Loucy (cell line): Measurements from ENCODE around the gene PAX2.

Experiments
- H2AFZ ChIP-seq: fragments of 200-600 bp; sonication (generic); 2 replicates; pipeline ENCODE4 v1.6.0; 2016; ENCODE audit warnings: antibody characterized with exemption, mild to moderate bottlenecking, low read length, moderate library complexity
- H3F3A ChIP-seq: fragments of 200-600 bp; 2 replicates; pipeline ENCODE4 v1.6.0; 2016; ENCODE audit warnings: antibody characterized with exemption, low read depth, mild to moderate bottlenecking
- H3K27me3 ChIP-seq: fragments of 200-600 bp; sonication (generic); 2 replicates; pipeline ENCODE4 v1.6.1; 2014; ENCODE audit warnings: low read length, mild to moderate bottlenecking; ENCODE audit not compliant: insufficient read depth, poor library complexity, severe bottlenecking
- H3K36me3 ChIP-seq: fragments of 200-600 bp; sonication (generic); 2 replicates; pipeline ENCODE4 v1.6.1; 2016; ENCODE audit warnings: low read length; ENCODE audit not compliant: insufficient read depth
- H3K4me1 ChIP-seq: fragments of 200-600 bp; sonication (generic); 2 replicates; pipeline ENCODE4 v1.5.1; 2014; ENCODE audit warnings: low read length, mild to moderate bottlenecking; ENCODE audit not compliant: insufficient read depth, poor library complexity, severe bottlenecking
- H3K4me2 ChIP-seq: fragments of 200-600 bp; sonication (generic); 2 replicates; pipeline ENCODE4 v1.6.0; 2014; ENCODE audit warnings: antibody characterized with exemption, low read length, low read depth, mild to moderate bottlenecking; ENCODE audit not compliant: poor library complexity, severe bottlenecking
- H3K4me3 ChIP-seq: fragments of 200-600 bp; sonication (generic); 2 replicates; pipeline ENCODE4 v1.5.1; 2014; ENCODE audit warnings: low read length, mild to moderate bottlenecking, mixed read lengths; ENCODE audit not compliant: poor library complexity, severe bottlenecking
- H3K79me2 ChIP-seq: fragments of 200-600 bp; sonication (generic); 2 replicates; pipeline ENCODE4 v1.6.1; 2014; ENCODE audit warnings: low read length; ENCODE audit not compliant: insufficient read depth
- H3K9ac ChIP-seq: fragments of 200-600 bp; sonication (generic); 2 replicates; pipeline ENCODE4 v1.6.0; 2014; ENCODE audit warnings: mild to moderate bottlenecking, low read depth, low read length, moderate library complexity; ENCODE audit not compliant: poor library complexity, severe bottlenecking
- H3K9me2 ChIP-seq: fragments of 200-600 bp; sonication (generic); replicated peaks from 2 replicates; pipeline ENCODE4 v1.6.1; 2016; ENCODE audit warnings: low read depth, low read length, mixed read lengths
- H3K9me3 ChIP-seq: fragments of 200-600 bp; sonication (generic); 2 replicates; pipeline ENCODE4 v1.6.1; 2014; ENCODE audit warnings: mild to moderate bottlenecking, antibody characterized with exemption, low read length, low read depth; ENCODE audit not compliant: insufficient read depth
- H4K20me1 ChIP-seq: fragments of 200-600 bp; sonication (generic); 2 replicates; pipeline ENCODE4 v1.6.0; 2014; ENCODE audit warnings: antibody characterized with exemption, low read length, mild to moderate bottlenecking; ENCODE audit not compliant: insufficient read depth, poor library complexity, severe bottlenecking
- EZH2phosphoT487 ChIP-seq: fragments of 200-600 bp; IDR thresholded peaks from 2 replicates; pipeline ENCODE4 v1.6.1; 2018; ENCODE audit warnings: antibody characterized with exemption, mild to moderate bottlenecking, moderate library complexity, borderline replicate concordance
- TF ChIP-seq, protein P1 (sequence below): fragments of 200-600 bp; sonication (generic); conservative IDR thresholded peaks from 2 replicates; pipeline ENCODE4 v1.5.1; 2014; ENCODE audit warnings: mild to moderate bottlenecking, antibody characterized with exemption, low read length

Gene PAX2

DNA sequence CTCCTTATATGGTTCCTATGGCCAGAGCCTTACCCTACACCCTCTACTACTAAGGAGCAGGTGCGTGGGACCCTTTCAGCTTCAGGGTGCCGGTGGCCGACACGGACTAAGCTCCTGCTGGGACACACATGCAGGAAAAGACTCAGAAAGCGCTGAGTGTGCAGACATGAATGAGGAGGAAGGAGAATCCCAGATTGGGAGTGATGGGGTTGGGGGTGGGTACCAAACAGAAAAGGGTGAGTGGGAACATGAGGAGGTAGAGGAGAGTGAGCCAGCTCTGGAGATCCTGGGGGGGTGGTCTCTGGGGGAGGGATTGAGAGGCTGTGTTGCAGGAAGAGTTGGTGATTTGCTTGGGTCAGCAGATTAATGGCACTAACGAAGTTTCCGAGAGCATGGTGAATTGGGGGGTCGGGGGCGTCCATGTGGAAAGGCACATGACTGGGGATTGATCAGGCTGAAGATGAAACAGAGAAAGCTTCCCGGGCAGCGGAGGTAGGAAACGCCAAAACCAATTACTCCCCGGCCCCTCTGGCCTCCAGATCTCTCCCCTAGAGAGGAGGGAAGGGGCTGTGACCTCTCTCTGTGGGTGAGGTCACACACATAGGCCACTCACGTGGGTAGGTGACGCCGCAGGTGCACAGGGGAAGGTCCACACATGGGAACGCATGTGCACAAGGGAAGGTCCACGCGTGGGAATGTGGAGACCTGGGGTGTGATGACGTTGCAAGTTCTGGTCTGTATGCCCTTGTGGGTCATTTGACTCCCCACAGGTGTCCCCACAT, 129.5 kb downstream of the PAX2 start:
- Histone ChIP-seq H3K4me2 (no peak overlapping the region), H3K9me2 (no peaks in the 10 kb centered on the region), H3K4me3 (no peak overlapping the region), H3K9ac (no peak overlapping the region), H4K20me1 (no peaks in the 10 kb centered on the region), H3K36me3 (no peaks in the 10 kb centered on the region), H3K4me1 (peaks cover 26% of the 10 kb centered on the region), H2AFZ (no peak overlapping the region), H3F3A (no peaks in the 10 kb centered on the region), H3K79me2 (no peaks in the 10 kb centered on the region), H3K27me3 (no peaks in the 10 kb centered on the region), H3K9me3 (no peaks in the 10 kb centered on the region)
- TF ChIP-seq EZH2phosphoT487: no peak
- TF ChIP-seq, protein P1, sequence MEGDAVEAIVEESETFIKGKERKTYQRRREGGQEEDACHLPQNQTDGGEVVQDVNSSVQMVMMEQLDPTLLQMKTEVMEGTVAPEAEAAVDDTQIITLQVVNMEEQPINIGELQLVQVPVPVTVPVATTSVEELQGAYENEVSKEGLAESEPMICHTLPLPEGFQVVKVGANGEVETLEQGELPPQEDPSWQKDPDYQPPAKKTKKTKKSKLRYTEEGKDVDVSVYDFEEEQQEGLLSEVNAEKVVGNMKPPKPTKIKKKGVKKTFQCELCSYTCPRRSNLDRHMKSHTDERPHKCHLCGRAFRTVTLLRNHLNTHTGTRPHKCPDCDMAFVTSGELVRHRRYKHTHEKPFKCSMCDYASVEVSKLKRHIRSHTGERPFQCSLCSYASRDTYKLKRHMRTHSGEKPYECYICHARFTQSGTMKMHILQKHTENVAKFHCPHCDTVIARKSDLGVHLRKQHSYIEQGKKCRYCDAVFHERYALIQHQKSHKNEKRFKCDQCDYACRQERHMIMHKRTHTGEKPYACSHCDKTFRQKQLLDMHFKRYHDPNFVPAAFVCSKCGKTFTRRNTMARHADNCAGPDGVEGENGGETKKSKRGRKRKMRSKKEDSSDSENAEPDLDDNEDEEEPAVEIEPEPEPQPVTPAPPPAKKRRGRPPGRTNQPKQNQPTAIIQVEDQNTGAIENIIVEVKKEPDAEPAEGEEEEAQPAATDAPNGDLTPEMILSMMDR: no peak

DNA sequence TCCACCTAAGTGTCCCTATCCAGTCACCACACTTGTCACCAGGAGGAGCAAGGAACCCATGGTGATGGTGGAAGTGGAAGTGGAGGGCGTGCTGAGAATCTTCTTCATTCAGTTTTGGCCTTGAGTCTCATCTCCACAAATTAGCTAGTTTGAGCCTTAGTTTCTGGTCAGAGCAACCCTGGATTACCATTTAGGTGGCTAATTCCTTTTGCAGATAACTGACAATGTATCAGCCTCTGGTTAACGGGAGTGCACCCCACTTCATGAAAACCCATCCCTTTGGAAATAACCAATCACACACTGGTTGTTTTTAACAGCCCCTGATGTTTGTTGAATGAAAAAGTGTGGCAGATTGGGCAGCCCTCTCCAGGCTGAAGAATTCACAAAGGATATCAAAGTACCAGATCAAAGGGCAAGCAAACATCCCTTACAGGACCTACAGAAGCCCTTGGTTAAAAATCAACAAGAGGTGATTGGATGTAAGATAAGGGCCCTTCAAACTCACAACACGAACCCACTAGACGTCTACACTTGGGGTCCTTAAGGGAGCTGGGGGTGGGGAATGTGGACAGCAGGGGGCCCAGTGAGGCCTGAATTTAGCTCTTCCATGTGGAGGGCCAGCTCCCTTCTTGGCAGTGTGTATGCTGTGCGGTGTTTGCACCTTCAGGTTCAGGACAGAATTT, 130.2 kb downstream of the PAX2 start:
- Histone ChIP-seq H3K9me3 (no peaks in the 10 kb centered on the region), H3K9ac (no peak overlapping the region), H2AFZ (no peak overlapping the region), H3K9me2 (no peaks in the 10 kb centered on the region), H3K79me2 (no peaks in the 10 kb centered on the region), H3K27me3 (no peaks in the 10 kb centered on the region), H3K4me2 (no peak overlapping the region), H3K4me1 (peaks cover 26% of the 10 kb centered on the region), H4K20me1 (no peaks in the 10 kb centered on the region), H3K36me3 (no peaks in the 10 kb centered on the region), H3F3A (no peaks in the 10 kb centered on the region), H3K4me3 (no peak overlapping the region)
- no peak for TF ChIP-seq EZH2phosphoT487
- TF ChIP-seq, protein P1: peak; percentile 11; the same call in 1 of the 2 replicates

DNA sequence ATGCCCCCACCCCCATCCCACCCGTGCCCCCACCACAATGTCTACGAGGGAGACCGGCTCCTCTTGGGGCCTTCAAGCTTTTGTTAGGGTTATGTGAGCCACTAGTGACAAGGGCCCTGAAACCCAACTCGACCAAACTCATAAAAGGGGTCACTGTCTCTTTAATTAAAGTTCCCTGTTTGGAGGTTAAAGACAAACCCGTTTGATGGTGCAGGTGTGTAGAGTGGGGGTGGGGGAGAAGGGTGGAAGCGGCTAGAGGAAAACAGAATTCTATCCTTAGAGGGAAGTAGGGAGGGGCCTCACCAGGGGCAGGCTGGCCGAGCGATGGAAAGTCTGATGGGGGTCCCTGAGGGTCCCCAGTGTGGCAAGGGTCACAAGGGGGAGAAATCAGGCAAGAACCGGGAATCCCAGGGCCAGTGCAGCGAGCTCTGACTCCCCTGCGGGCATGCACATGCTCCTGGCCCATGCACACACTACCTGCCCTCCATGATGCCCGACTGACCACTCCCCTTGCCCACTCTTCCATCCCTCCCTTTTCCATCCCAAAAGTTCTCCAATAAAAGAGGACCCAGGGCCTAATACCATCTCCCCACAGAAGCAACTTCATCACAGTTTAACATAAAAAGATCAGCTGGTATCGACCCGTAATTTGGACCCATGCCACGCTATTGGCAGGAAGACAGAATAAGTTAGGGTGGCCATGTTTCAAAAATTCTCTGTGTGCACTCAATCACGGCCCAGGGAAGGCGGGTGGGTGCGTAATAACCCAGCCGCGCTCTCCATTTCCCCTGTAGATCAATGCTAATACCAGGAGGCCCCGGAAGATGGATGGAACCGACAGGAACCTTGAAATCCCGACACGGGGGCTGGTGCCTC, 131.4 kb downstream of the PAX2 start:
- no peak for TF ChIP-seq EZH2phosphoT487
- TF ChIP-seq, protein P1: no peak
- H3K4me1 ChIP-seq: peaks cover 28% of the 10 kb centered on the region
- no peaks in the 10 kb centered on the region for H3K79me2 ChIP-seq
- no peak overlapping the region for H2AFZ ChIP-seq
- H3K36me3 ChIP-seq: no peaks in the 10 kb centered on the region
- H3F3A ChIP-seq: no peaks in the 10 kb centered on the region
- no peak overlapping the region for H3K9ac ChIP-seq
- no peaks in the 10 kb centered on the region for H3K27me3 ChIP-seq
- peak overlapping the region; percentile 3 for H3K4me2 ChIP-seq
- H3K4me3 ChIP-seq: no peak overlapping the region
- H3K9me3 ChIP-seq: no peaks in the 10 kb centered on the region
- H3K9me2 ChIP-seq: no peaks in the 10 kb centered on the region
- no peaks in the 10 kb centered on the region for H4K20me1 ChIP-seq
